D721Med (cell line): Measurements from ENCODE around the gene MICAL3.

ENCODE experiments used
- DNase-seq: peaks from one replicate; pipeline ENCODE4 v3.0.0; 2011; ENCODE audit warnings: low spot score; ENCODE audit not compliant: insufficient read length
- FAIRE-seq: peaks from 2 replicates; lab custom pipeline; 2011; peaks lifted over from hg19 to GRCh38; lab: Jason Lieb, UNC
- CTCF ChIP-seq: IDR thresholded peaks from 2 replicates; pipeline ENCODE4 v1.5.1; 2012; ENCODE audit warnings: mild to moderate bottlenecking, control low read depth; ENCODE audit not compliant: insufficient read depth; ENCODE audit errors: missing control alignments

Gene MICAL3

GRCh38 chr22:17781319-17782031 lies 242.9 kb downstream of the MICAL3 start:
- TF ChIP-seq CTCF: no peak
- no peak for FAIRE-seq
- DNase-seq: no peak

GRCh38 chr22:17780741-17781318 lies 243.5 kb downstream of the MICAL3 start:
- TF ChIP-seq CTCF: no peak
- no peak for DNase-seq
- no peak for FAIRE-seq

GRCh38 chr22:17780116-17780740 lies 244.1 kb downstream of the MICAL3 start:
- FAIRE-seq: no peak
- DNase-seq: no peak
- TF ChIP-seq CTCF: no peak

- TF ChIP-seq CTCF: no peak
- no peak for DNase-seq
- FAIRE-seq: no peak
Observed at GRCh38 chr22:17779286-17780115, 244.9 kb downstream of the MICAL3 start.

- FAIRE-seq: no peak
Observed at GRCh38 chr22:17778412-17778976, 245.9 kb downstream of the MICAL3 start.

GRCh38 chr22:17777717-17778044 lies 246.7 kb downstream of the MICAL3 start:
- DNase-seq (no peak), FAIRE-seq (no peak)
- TF ChIP-seq CTCF: no peak

More at GRCh38 chr22:17778412-17778976, 245.9 kb downstream of the MICAL3 start:
- DNase-seq: no peak
- no peak for TF ChIP-seq CTCF
